Esophagus (tissue), 2 donors: Measurements from ENCODE around the gene SLC35E2B. TPM values are rescaled to one million over a fixed set of nuclear protein-coding genes. Genes with fewer than 3 reads are reported as not detected.
A peak's percentile ranks its signal among the peaks of the same experiment; 100 is the strongest.
"Not testable (repeated sequence)": the region's sequence is repeated elsewhere in the genome, so short reads cannot be mapped to it uniquely, and the experiment has no call there.

Experiments used
- H3K27ac ChIP-seq, 2 donors: one replicate each; pipeline ENCODE4 v1.5.1; 2013; ENCODE audit warnings: low read depth in 2 of 2, mild to moderate bottlenecking in 2 of 2, inconsistent platforms in 1 of 2, low read length in 1 of 2, moderate library complexity in 1 of 2
- H3K27me3 ChIP-seq, 2 donors: one replicate each; pipeline ENCODE4 v1.6.1; 2013; ENCODE audit warnings: low read length in 2 of 2, control low read depth in 1 of 2, mild to moderate bottlenecking in 1 of 2; ENCODE audit not compliant: insufficient read depth in 2 of 2, control insufficient read depth in 1 of 2
- H3K36me3 ChIP-seq, 2 donors: one replicate each; pipeline ENCODE4 v1.6.1; 2013; ENCODE audit warnings: low read length in 1 of 2; ENCODE audit not compliant: control insufficient read depth in 2 of 2, insufficient read depth in 2 of 2
- H3K4me1 ChIP-seq, 2 donors: one replicate each; pipeline ENCODE4 v1.6.1; 2013; ENCODE audit warnings: low read length in 1 of 2; ENCODE audit not compliant: control insufficient read depth in 2 of 2, insufficient read depth in 2 of 2
- H3K4me3 ChIP-seq, 2 donors: one replicate each; pipeline ENCODE4 v1.5.1; 2013; ENCODE audit warnings: low read length in 2 of 2, mild to moderate bottlenecking in 2 of 2, low read depth in 1 of 2, moderate library complexity in 1 of 2
- H3K9me3 ChIP-seq, 2 donors: one replicate each; pipeline ENCODE4 v1.6.1; 2013; ENCODE audit warnings: mild to moderate bottlenecking in 2 of 2, low read depth in 1 of 2, low read length in 1 of 2, moderate library complexity in 1 of 2; ENCODE audit not compliant: control insufficient read depth in 2 of 2, insufficient read depth in 1 of 2
- WGBS, 2 donors: extraction: QIAGEN DNeasy Blood & Tissue Kit; methylation state at CpG; one replicate each; pipeline ENCODE4 v1.1.7; 2013; 5-methylcytosine and 5-hydroxymethylcytosine counted together
- polyA plus RNA-seq, 2 donors: library from polyadenylated mRNA; stranded (reverse); fragments of 200-250 nt; gene quantifications; one replicate each; pipeline ENCODE4 v1.2.3, GENCODE V29; 2013
- donor health status: healthy with polysubstance abuse.
- donor health status: Bipolar disorder and iron deficiency.

Gene SLC35E2B
- polyA plus RNA-seq, 2 donors: 12.0 to 17.9 TPM

DNA sequence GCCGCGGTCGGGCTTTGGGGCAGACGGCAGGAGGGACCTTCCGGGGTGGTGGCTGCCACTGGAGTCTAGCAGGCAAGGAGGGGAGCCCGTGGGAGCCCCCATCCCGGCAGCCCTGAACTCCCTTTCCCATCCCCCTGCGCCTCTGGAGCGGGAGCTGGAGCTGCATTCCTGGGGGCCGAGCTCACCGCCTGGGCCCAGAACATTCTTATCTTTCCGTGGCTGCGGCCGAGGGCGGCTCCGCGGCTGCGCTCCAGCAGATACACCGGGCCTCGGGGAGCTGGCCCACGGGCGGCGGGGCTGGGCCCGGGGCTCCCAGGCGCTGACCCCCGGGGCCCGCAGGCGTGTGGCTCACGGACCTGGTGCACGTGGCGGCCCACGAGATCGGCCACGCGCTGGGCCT, 59.2 kb downstream of the SLC35E2B start:
- H3K4me3 ChIP-seq, H3K27ac ChIP-seq, H3K27me3 ChIP-seq, H3K4me1 ChIP-seq, H3K9me3 ChIP-seq: not testable (repeated sequence)
- peaks cover 0 to 14% of the 10 kb centered on the region in 2 donors for H3K36me3 ChIP-seq
- no CpG with 5 or more reads among the region's 35 CpGs for WGBS, 2 donors

DNA sequence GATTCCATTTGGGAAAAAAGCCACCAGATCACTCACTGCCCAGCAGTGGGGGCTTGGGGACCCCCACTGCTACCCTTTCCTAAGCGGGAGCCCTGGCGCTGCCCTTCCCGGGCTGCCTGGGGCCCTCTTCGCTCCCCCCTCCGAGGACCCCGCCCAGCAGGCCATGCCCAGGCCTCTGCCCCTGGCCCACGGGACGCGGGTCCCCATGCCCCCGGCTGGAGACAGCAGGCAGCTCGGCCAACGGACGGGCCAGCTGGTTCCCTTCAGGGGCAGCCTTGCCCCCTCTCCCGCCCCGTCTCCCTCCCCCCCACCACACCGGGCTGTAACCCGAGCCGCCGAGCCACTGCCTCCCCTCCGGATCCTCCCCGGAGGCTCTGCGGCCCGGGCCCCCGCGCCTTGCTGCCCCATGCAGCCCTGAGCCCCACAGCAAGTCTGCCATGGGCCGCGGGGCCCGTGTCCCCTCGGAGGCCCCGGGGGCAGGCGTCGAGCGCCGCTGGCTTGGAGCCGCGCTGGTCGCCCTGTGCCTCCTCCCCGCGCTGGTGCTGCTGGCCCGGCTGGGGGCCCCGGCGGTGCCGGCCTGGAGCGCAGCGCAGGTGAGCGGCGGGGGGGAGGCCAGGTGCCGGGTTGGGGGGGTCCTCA, 60.7 kb downstream of the SLC35E2B start, which contains the start of gene MMP23B:
Gene MMP23B (plus strand): TSS at position 392 of the 639 bp plus-strand sequence. CDS start 46 bp downstream, at position 438.
- H3K9me3 ChIP-seq: no peaks in the 10 kb centered on the region
- 2 to 3% methylated on average over 34 to 48 of the region's 48 CpGs for WGBS, 2 donors
- H3K27ac ChIP-seq: peak within 1 kb of the TSS in 1 of 2 donors; percentile 74

DNA sequence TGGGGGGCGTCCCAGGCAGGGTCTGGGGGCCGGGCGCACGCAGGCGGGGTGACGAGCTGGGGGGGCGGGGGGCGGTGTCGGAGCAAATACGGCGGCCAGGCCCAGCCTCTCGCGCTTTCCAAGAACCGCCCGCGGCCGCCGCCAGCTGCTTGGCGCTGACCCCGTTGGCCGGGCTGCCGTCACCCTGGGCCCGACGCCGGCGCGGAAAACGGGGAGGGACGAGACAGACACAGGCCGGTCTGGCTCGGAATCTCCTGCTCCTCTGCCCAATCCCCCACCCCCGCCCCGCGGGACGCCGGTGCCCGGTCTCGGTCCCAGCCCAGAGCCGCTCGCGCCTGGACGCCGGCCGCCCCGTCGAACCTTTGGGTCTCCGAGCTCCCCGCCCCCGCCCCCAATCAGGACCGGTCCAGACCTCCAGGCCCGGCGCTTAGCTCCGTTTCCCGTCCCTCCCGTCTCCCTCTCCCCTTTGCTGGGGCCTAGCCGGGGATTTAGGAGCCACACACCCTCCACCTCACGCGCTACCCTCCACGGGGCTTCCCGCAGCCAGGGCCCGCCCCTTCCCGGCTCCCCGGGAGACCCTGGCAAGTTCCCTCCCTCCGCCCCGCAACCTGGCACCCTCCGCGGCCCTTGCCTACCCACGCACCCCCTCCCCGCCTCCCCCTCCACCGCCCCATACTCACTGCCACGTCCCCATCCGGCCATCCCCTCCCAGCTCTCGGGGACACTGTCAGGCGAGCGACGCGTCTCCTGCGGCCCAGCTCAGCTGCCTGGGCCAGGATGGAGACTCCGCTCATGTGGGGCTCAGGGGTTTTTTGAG, 61.4 kb downstream of the SLC35E2B start:
- Histone ChIP-seq H3K27me3 (peaks cover 0 to 9% of the 10 kb centered on the region in 2 donors), H3K36me3 (peaks cover 0 to 7% of the 10 kb centered on the region in 2 donors), H3K27ac (peak overlapping the region in 1 of 2 donors; percentile 74), H3K4me3 (peak overlapping the region; percentile 15 to 16), H3K9me3 (no peaks in the 10 kb centered on the region), H3K4me1 (peaks cover 0 to 30% of the 10 kb centered on the region in 2 donors)
- WGBS, 2 donors: 8 to 12% methylated on average over 53 to 79 of the region's 79 CpGs

More for the DNA sequence above, 60.7 kb downstream of the SLC35E2B start, which contains the start of gene MMP23B:
- H3K4me3 ChIP-seq: peak within 1 kb of the TSS in 1 of 2 donors; percentile 15
- H3K27me3 ChIP-seq: peaks cover 0 to 9% of the 10 kb centered on the region in 2 donors
- peaks cover 0 to 13% of the 10 kb centered on the region in 2 donors for H3K36me3 ChIP-seq
- peaks cover 0 to 23% of the 10 kb centered on the region in 2 donors for H3K4me1 ChIP-seq

DNA sequence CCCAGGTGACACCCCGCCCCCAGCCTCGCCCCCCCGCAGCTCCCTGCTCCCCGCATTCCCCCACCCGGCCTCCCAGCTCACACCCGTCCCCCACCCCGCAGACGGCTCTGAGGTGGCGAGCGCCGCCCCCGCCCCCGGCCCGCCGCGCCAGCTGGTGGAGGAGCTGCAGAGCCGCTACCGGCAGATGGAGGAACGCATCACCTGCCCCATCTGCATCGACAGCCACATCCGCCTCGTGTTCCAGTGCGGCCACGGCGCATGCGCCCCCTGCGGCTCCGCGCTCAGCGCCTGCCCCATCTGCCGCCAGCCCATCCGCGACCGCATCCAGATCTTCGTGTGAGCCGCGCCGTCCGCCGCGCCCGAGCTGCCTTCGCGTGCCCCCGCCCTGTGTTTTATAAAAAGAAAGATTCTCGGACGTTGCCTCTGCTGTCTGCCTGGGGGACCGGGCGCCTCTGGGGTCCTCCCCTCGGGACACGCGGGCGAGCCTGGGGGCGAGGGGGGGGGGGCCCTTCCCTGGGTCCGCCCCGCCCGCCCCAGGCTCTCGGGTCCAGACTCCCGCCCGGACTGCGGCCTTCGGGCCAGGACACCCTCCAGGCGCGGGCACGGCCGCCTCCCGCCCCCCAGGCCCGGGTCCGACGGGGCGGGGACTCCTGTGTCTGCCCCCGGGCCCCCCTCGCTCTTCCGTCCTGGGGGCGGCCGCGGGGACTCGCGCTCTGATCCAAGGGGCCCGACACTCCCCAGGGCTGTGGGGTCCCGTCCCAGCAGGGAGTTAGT, 62.2 kb downstream of the SLC35E2B start:
- Histone ChIP-seq H3K4me1 (peaks cover 0 to 32% of the 10 kb centered on the region in 2 donors), H3K27ac (peak overlapping the region; percentile 56 to 74), H3K9me3 (no peaks in the 10 kb centered on the region), H3K4me3 (peak overlapping the region in 1 of 2 donors; percentile 16), H3K36me3 (peaks cover 0 to 10% of the 10 kb centered on the region in 2 donors), H3K27me3 (peaks cover 0 to 9% of the 10 kb centered on the region in 2 donors)
- WGBS, 2 donors: 9 to 25% methylated on average over 63 to 81 of the region's 81 CpGs

DNA sequence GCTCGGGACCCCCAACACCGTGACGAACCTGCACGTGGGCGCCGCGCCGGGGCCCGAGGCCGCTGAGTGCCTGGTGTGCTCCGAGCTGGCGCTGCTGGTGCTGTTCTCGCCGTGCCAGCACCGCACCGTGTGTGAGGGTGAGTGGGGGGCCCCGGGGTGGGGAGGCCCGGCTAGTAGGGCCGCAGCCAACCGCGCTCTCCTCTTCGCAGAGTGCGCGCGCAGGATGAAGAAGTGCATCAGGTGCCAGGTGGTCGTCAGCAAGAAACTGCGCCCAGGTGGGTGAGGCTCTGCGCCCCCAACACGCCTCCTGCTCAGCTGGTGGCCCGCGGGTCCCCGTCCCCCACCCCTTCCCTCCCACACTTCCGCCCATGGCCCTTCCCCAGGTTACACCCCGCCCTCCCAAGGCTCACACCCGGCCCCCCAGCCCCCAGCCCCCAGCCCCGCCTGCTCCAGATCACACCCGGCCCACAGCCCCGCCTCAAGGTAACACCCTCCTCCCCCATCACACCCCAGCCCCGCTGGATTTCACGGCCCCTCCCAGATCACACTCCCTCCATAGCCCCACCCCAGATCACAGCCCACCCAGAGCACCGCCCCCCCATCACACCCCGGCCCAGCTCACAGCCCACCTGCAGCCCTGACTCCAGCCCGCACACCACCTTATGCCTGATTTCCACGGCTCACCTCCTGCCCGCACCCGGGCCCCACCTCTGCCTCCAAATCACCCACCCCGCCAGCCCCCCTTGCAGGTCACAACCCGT, 63.0 kb downstream of the SLC35E2B start:
- Histone ChIP-seq H3K9me3 (no peaks in the 10 kb centered on the region), H3K4me3 (peak overlapping the region; percentile 16 to 49), H3K27me3 (peaks cover 0 to 9% of the 10 kb centered on the region in 2 donors), H3K27ac (peak overlapping the region; percentile 81 to 85), H3K36me3 (peaks cover 0 to 16% of the 10 kb centered on the region in 2 donors), H3K4me1 (peaks cover 0 to 32% of the 10 kb centered on the region in 2 donors)
- WGBS, 2 donors: 36 to 37% methylated on average over 38 to 48 of the region's 48 CpGs

DNA sequence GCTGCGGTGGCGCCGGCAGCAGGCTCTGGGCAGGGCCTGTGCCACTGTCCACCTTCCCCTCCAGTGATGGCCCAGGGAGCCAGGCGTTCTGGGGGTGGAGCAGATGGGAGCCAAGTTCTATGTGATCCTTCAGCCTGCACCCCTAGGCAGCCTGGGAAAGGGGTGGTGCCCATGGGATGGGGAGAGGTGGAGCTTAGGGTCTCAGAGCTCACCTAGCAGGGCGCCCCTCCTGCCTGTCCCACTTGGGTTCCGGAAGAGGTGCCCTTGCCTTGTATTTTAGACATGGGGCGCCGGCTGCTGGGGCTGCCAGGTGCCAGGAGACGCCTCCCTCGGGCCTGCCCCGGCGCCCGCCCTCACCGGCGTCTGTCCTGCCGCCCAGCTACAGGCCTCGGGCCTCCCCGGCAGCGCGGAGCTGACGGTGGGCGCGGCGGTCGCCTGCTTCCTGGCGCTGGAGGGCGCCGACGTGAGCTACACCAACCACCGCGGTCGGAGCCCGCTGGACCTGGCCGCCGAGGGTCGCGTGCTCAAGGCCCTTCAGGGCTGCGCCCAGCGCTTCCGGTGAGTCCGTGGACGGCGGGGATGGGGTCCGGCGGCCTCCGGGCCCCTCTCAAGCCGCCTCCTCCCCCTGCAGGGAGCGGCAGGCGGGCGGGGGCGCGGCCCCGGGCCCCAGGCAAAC, 63.7 kb downstream of the SLC35E2B start:
- Histone ChIP-seq H3K9me3 (no peaks in the 10 kb centered on the region), H3K36me3 (peaks cover 0 to 22% of the 10 kb centered on the region in 2 donors), H3K4me1 (peaks cover 0 to 36% of the 10 kb centered on the region in 2 donors), H3K4me3 (peak overlapping the region; percentile 16 to 49), H3K27ac (peak overlapping the region; percentile 81 to 85), H3K27me3 (peaks cover 0 to 9% of the 10 kb centered on the region in 2 donors)
- WGBS, 2 donors: 32 to 46% methylated on average over 47 to 53 of the region's 53 CpGs

DNA sequence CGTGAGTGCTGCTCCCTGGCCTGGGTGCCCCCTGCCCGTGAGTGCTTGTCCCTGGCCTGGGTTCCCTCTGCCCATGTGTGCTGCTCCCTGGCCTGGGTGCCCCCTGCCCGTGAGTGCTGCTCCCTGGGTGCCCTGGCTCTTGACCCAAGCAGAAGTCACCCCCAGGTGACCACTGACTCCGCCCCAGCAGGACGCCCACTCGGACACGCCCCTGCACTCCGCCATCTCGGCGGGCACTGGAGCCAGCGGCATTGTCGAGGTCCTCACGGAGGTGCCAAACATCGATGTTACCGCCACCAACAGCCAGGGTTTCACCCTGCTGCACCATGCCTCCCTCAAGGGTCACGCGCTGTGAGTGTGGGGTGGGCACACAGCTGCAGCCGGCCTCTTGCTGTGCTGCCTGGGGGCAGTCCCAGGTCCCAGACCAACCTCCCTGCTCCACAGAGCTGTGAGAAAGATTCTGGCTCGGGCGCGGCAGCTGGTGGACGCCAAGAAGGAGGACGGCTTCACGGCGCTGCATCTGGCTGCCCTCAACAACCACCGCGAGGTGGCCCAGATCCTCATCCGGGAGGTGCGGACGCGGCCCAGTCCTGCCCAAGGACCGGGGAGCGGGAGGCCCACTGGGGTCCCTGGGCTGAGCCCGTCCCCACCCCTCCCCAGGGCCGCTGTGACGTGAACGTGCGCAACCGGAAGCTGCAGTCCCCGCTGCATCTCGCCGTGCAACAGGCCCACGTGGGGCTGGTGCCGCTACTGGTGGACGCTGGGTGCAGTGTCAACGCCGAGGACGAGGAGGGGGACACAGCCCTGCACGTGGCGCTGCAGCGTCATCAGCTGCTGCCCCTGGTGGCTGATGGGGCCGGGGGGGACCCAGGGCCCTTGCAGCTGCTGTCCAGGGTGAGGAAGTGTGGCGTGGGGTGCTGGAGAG, 64.5 kb downstream of the SLC35E2B start:
- Histone ChIP-seq H3K9me3 (no peaks in the 10 kb centered on the region), H3K36me3 (peaks cover 0 to 29% of the 10 kb centered on the region in 2 donors), H3K4me3 (peak overlapping the region; percentile 15 to 49), H3K4me1 (peaks cover 0 to 36% of the 10 kb centered on the region in 2 donors), H3K27me3 (peaks cover 0 to 9% of the 10 kb centered on the region in 2 donors), H3K27ac (peak overlapping the region; percentile 81 to 85)
- 70 to 76% methylated on average over 46 to 53 of the region's 53 CpGs for WGBS, 2 donors
